ENCODE measurements around the gene LY86.

LY86 gene

DNA sequence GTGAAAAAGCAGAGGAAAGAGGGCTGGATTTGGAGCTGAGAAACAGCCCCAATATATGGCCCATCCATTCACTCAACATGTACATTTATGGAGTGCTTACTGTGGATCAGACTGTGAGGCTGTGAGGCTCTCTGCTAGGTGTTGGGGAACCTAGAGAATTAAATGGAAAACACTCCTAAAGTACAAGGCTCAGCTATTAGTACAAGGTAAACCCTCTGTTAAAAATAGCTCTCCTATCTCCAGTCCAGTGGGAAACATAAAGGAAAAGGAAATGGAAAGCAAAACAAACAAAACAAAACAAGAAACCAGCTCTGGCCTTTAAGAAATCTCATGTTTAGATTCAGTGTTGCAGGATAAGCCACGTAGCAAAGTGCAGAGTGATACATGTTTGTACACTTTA lies 35.0 kb downstream of the LY86 start:
- no peak for DNase-seq

DNA sequence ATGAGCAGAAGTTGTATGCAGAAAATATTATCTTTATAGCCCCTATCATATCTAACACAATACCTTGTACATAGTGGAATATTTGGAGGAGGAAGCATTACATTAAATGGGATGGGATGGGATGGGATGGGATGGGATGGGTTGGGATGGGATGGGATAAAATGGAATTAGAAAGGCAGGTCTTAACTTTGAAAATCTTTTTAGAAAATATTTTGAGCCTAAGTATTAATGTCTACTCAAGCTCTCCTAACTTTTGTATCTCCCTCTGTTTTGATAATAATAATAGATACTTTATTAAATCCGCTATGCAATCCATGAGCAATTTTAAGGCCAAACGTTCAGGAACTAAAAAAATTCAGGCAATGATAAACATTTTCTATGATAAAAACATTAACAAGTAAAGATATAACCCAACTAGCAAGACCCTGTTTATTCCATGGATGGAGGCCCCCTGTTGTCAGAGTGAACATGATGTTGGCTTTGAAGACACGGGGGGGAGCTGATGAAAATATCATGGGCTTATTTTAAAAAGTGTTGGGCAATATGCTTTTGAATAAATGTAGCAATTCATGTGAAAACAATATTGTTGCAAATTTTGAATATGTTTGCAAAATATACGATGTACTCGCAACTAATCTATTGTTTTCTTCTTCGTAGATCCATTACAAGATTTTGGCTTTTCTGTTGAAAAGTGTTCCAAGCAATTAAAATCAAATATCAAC lies 35.9 kb downstream of the LY86 start:
- DNase-seq, result no peak

- no peak for DNase-seq
Measured at GRCh38 chr6:6626187-6626586, 37.7 kb downstream of the LY86 start.

GRCh38 chr6:6629402-6629801 lies 40.9 kb downstream of the LY86 start:
- no peak for DNase-seq

DNA sequence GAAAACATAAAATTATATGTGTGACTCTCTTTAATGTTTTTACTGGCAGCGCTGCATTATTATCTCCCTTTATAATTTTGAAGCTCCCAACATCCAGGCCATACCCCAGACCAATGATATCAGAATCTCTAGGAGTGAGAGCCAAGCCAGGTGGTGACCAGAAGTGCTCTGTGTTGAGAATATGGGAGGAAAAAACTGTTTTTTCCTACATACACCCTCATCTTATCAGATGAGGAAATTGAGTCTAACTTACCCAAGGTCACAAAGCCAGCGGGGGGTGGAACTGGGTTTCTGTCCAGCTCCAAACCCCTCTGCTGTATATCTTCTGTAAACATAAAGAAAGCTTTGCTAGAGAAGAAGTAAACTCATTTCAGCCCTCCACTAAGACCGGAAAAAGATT lies 42.5 kb downstream of the LY86 start:
- no peak for DNase-seq

DNA sequence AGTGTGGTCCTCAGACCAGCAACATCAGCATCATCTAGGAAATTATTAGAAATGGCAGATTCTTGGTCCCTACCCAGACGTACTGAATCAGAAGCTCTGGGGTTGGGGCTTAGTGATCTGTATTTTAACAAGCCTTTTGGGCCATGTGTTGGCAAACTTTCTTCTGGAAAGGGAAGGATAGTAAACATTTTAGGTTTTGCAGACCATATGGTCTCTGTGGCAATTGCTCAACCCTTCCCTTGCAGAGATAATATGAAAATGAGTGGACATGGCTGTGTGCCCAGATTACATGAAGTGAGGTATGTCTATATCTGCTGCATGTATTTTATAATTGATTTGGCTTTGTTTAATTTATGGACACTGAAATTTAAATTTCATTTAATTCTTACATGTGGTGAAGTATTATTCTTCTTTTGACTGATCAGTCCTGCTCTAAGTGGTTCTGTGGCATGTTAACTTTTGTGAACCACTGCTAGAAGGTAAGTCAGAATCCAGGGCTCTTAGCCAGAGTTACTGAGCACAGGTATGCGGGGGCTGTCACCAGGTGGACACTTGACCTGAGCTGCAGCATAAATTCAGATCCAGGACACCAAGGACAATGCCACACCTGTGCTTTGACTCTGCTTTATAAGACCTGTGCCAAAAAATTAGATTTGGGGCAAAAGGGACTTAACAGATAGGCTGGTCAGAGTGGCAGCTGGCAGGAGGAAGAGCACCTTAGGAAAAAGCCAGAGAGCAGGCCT lies 43.2 kb downstream of the LY86 start:
- DNase-seq, result peak; percentile 36

DNA sequence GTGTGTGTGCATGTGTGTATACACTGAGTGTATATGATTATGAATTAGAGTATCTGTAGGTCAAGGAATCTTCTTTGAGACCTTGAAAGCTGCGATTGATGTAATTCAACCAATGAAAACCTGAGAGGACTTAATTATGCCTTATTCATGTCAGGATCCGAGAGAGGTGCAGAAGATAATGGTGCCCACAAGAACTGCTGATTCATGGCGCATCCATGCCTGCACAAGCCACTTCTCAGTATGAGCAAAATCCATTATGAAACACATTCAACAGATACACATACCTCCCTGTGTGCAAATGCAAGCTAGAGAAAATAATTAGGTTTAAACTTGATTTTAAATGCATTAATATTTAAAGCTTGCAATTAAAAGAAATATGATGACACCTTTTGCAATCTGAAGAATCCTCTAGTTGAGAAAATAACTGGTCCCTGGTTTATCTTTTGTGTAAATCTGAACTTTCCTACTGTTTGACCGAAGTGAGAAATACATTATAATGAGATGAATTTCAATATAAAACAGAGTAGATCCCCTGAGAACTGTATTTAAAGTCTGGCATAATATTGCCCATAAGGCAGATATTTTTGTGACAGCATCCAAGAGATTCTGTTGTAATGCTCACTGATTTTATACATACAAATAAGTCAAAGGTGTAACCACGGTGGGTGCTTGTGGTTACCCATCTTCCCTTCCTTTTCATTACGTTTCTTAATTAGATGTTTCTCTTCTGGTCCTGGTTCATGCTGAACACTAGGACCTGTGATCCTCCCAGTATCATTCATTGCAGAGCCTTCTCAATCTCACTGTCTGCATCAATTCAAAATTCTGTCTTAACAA lies 45.6 kb downstream of the LY86 start:
- no peak for DNase-seq

- DNase-seq, result no peak
Measured at GRCh38 chr6:6634735-6635075, 46.2 kb downstream of the LY86 start.

- DNase-seq, result no peak
Measured at GRCh38 chr6:6635291-6635690, 46.8 kb downstream of the LY86 start.

GRCh38 chr6:6635869-6636268 lies 47.3 kb downstream of the LY86 start:
- DNase-seq, result no peak

- DNase-seq, result no peak
Measured at GRCh38 chr6:6639572-6639971, 51.1 kb downstream of the LY86 start.

DNA sequence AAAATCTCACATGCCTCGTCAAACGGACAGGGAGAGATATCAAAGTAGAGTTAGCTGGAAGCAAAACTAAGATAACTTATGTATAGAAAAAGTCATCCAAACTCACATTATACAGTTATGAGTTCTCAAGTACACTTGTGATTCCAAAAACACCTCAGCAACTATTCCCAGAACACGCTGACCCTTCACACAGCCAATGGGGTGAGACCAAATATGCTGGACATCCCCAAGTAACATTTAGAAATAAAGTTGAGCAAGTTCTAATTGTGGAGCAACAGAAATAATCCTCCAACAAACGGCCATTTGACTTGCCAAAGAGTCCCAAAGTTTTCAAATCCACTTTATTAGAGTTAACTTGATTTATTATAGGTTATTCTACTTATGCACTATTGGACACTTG lies 52.4 kb downstream of the LY86 start:
- DNase-seq, result no peak

DNA sequence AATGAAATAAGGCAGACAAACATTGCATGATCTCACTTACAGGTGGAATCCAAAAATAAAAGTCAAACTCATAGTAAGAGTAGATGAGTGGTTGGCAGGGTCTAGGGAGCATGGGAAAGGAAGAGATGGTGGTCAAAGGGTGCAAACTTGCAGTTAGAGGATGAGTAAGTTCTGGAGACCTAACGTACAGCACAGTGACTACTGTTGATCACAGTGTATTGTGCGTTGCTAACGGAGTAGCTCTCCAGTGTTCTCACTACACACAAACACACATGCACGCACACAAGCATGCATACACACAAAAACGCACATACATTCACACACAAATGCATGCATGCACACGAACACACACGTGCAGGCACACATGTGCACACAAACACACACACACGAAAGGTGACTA lies 54.9 kb downstream of the LY86 start:
- DNase-seq, result no peak

DNA sequence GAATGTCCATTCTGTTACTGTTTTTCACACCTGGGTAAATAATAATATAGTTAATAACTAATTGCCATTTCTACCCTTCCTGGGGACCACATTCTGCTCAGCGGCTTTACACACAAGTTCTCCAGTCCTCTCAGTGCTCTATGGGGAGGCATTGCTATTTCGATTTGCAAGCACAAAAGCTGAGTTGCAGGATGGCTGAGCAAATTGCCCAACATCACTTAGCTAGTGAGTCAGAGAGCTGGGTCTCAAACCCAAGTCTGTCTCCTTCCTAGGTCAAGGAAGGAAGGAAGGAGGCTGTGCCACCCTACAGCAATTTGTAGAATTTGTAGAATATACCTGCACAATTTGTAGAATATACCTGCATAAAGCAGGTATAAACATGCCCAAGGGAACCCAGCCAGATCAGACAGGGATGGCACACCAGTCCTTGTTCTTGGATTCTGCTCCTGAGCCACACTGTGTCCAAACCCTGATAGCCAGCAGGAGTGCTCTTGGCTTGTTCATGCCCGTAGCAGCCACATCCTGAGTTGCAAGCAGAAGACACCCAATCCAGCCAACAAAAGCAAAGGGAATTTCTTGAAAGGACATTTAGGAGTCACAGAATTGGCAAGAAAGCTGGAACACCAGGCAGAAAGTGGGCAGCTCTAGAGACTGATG lies 56.9 kb downstream of the LY86 start:
- DNase-seq, result no peak

DNA sequence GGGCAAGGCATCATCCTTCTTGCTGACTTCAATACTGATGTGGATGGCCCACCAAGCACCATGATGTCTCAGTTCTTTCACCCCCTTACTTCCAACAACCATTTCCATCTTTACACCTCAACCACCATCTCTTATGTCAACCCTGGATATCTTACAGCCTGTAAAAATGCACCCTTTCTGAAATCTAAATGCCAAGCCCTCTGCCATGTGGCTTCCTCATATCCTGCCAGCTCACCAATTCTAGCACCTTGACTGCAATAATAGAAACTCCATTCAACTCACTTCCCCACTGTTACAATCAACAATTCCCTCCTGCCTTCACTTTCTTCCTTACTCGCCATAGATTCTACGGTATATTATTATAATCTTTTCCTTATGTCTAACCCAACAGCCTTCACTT lies 57.9 kb downstream of the LY86 start:
- no peak for DNase-seq

DNA sequence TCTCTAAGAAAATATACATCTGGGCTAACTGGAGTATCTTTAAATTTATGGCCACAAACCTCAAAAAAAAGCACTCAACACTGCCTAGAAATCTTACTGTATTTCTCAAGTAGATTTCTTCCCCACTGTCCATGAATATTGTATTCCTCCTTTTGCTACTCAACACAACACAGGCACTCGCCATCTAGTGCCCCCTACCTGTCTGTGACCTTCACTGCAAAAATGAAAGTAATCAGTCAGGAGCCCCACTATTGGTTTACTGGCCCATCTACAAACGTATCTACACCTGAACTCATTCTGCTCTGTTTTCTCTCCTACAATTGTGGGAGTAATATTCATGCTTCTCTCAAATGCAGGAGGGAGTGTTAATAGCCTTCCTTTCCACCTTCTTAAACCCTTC lies 58.3 kb downstream of the LY86 start:
- DNase-seq, result no peak

DNA sequence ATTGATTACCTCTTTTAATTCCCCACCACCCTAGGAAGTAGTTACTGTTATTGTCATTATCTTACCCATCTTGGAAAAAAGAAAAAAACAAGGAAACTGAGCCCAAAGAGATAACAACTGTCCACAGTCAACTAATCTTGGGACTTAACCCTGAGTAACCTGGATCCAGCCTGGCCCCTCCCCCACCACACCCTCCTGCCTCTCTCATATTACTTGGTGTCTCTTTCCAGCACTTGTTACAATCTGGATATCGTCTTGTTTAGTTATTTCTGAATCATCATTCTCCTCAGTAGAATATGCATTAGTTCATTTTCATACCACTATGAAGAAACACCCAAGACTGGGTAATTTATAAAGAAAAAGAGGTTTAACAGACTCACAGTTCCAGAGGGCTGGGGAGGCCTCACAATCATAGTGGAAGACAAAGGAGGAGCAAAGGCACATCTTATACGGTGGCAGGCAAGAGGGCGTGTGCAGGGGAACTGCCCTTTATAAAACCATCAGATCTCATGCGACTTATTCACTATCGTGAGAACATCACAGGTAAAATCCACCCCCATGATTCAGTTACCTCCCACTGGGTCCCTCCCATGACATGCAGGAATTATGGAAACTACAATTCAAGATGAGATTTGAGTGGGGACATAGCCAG lies 60.3 kb downstream of the LY86 start:
- no peak for DNase-seq

DNA sequence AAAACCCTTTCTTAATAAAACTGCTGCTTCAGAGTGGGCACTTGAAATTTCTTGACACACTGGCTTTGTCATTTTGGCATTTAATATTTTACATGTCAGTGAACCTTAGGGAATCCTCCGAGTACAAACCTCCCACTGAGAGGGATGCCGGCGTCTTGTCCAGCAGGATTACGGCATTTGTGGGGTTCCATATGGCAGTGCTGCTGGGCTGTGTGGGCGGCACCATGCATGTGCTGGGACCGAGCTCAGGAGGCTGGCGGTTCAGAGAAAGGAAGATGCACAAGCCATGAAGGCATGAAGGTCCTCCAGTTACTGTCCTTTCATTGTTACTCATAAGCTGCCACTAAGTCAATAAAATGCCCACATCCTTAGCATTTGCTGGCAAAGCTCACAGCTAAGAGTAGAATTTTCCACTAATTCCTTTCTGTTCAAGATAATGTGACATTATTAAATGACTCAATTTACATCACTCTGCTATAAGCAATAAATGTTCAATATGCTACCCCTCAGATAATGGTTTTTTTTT lies 61.4 kb downstream of the LY86 start:
- no peak for DNase-seq

GRCh38 chr6:6650839-6651238 lies 62.3 kb downstream of the LY86 start:
- no peak for DNase-seq

DNA sequence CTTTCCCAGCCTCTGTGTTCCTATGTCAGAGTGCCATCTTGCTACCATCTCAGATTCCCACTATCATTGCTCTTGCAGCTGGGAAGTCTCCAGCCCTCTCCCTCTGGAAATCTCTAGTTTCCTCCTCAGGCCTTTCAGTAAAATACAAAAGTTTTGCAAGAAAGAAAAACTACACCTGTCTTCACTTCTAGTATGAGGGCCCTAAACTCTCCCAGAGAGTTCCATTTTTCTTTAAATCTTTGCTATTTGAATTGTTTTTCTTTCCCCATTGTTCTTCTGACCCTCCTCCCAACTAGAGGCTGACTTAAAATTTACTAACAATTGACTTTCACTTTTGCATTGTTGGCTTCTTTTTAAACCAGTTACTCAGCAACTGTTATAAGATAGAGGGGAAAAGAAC lies 62.8 kb downstream of the LY86 start:
- DNase-seq, result no peak

DNA sequence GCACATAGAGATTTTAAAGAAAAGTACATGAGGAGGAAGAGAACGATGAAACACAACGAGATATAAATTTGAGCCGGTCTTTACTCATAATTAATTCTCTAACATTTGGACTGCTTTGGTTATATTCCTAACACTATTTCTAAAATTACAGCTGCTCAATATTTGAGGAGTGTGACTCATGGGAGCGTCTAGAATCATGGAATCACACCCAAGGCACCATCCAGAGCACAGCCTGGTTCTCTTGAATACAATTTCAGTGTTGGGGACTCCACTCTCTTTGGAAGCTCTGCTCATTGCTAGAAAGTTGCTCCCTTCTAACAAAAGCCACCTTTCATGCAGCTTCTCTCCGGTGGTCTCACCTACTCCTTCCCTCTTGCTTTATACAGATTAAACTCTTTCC lies 64.4 kb downstream of the LY86 start:
- no peak for DNase-seq

All from hematopoietic multipotent progenitor cell treated with erythropoietin and hydrocortisone succinate and interleukin-3 and kit ligand, for 6 days (in vitro differentiated cells).